Activated CD4-positive, alpha-beta T cell treated with anti-CD3 and anti-CD28 coated beads, Interleukin-2, amount 50 U/mL, for 4 hours (primary cell): ENCODE results near the gene SSUH2.

Experiments
- DNase-seq, 2 experiments: peaks; one replicate each; pipeline ENCODE4 v3.0.0-alpha.2; 2020

SSUH2 gene

GRCh38 chr3:8639659-8640000, 5.0 kb downstream of the SSUH2 start:
- DNase-seq, result no peak

GRCh38 chr3:8638994-8639658, 5.5 kb downstream of the SSUH2 start:
- no peak for DNase-seq

- DNase-seq, result no peak
Observed at GRCh38 chr3:8637348-8637747, 7.2 kb downstream of the SSUH2 start.

- no peak for DNase-seq
Observed at GRCh38 chr3:8635631-8636030, 9.0 kb downstream of the SSUH2 start.

GRCh38 chr3:8635125-8635524, 9.5 kb downstream of the SSUH2 start:
- DNase-seq, result no peak

- no peak for DNase-seq
Observed at GRCh38 chr3:8632402-8633237, 12.0 kb downstream of the SSUH2 start.

GRCh38 chr3:8631661-8632060, 12.9 kb downstream of the SSUH2 start:
- no peak for DNase-seq

GRCh38 chr3:8629151-8630021, 15.2 kb downstream of the SSUH2 start:
- peak; percentile 20 to 43 for DNase-seq

GRCh38 chr3:8627949-8628348, 16.6 kb downstream of the SSUH2 start:
- DNase-seq, result no peak

- DNase-seq, result no peak
Observed at GRCh38 chr3:8627201-8627940, 17.2 kb downstream of the SSUH2 start.

GRCh38 chr3:8625991-8626390, 18.6 kb downstream of the SSUH2 start:
- DNase-seq, result no peak

- no peak for DNase-seq
Observed at GRCh38 chr3:8624612-8625011, 20.0 kb downstream of the SSUH2 start.

- DNase-seq, result no peak
Observed at GRCh38 chr3:8623741-8624140, 20.9 kb downstream of the SSUH2 start.

GRCh38 chr3:8622873-8623691, 21.5 kb downstream of the SSUH2 start:
- peak in 1 of 2 experiments; percentile 8 for DNase-seq

- no peak for DNase-seq
Observed at GRCh38 chr3:8621872-8622271, 22.7 kb downstream of the SSUH2 start.

GRCh38 chr3:8621141-8621540, 23.5 kb downstream of the SSUH2 start:
- no peak for DNase-seq

GRCh38 chr3:8619548-8619947, 25.1 kb downstream of the SSUH2 start:
- DNase-seq, result no peak

- DNase-seq, result no peak
Observed at GRCh38 chr3:8618950-8619349, 25.6 kb downstream of the SSUH2 start.

- no peak for DNase-seq
Observed at GRCh38 chr3:8617921-8618320, 26.7 kb downstream of the SSUH2 start.

- DNase-seq, result no peak
Observed at GRCh38 chr3:8610951-8611350, 33.6 kb downstream of the SSUH2 start.

GRCh38 chr3:8608791-8609467, 35.7 kb downstream of the SSUH2 start:
- no peak for DNase-seq
